ENCODE measurements around the gene TIAM2. TPM values are rescaled to one million over a fixed set of nuclear protein-coding genes. Genes with fewer than 3 reads are reported as not detected.

The TIAM2 gene
- total and polyA plus RNA-seq, 8 donors, result 2.0 to 9.2 (median 3.4) TPM

DNA sequence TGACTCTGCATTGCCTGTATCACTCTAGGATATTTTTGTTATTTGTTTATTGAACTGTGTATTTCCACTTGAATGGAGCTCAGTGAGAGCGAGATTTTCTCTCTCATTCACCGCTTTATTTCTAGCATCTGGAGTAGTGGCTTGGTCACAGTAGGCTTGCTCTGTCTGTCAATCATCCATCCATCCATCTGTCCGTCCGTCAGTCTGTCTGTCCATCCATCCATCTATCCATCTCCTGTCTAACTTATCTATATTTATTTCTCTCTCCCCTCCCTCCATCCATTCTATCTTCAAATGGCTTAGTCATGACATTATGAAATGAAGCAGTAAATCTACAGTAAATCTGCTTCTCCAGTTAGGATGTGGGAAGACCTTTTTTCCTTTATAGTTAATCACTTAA lies 94.6 kb downstream of the TIAM2 start:
- ATAC-seq (no peak), FAIRE-seq (no peak)

DNA sequence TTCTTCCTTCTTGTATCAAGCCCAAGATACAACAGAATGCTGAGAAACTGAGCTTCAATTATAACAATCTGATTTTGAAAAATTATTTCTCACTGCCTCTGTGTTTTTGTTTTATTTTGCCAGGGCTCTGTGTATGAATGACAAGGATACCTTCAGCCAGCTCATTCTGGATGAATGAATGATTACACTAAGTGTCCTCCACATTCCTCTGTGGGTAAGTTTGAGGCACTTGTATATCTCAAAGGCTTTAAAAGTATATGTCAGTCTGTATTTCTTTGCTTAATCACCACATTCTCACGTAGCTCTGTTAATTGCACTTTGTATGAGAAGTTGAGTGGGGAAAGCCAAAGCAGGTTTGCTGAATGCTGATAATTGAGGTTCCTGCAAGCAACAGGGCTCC lies 95.1 kb downstream of the TIAM2 start:
- WGBS, 2 donors, result 31 to 44% methylated on average over 1 of the region's 1 CpG
- Histone ChIP-seq H3K9me3 (no peaks in the 10 kb centered on the region), H3K27ac (no peak overlapping the region), H3K36me3 (no peaks in the 10 kb centered on the region), H3K4me1 (peaks cover 5 to 8% (median 6%) of the 10 kb centered on the region in 3 donors), H3K27me3 (no peaks in the 10 kb centered on the region), H3K4me3 (no peak overlapping the region)
- FAIRE-seq (no peak), ATAC-seq (no peak), DNase-seq (no peak)
- intact Hi-C loops (cut with DNase I), result no loop called here
- TF ChIP-seq, protein P1, sequence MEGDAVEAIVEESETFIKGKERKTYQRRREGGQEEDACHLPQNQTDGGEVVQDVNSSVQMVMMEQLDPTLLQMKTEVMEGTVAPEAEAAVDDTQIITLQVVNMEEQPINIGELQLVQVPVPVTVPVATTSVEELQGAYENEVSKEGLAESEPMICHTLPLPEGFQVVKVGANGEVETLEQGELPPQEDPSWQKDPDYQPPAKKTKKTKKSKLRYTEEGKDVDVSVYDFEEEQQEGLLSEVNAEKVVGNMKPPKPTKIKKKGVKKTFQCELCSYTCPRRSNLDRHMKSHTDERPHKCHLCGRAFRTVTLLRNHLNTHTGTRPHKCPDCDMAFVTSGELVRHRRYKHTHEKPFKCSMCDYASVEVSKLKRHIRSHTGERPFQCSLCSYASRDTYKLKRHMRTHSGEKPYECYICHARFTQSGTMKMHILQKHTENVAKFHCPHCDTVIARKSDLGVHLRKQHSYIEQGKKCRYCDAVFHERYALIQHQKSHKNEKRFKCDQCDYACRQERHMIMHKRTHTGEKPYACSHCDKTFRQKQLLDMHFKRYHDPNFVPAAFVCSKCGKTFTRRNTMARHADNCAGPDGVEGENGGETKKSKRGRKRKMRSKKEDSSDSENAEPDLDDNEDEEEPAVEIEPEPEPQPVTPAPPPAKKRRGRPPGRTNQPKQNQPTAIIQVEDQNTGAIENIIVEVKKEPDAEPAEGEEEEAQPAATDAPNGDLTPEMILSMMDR (IDR thresholded peaks at IDR 0.05), result no peak

More for the DNA sequence above, 94.6 kb downstream of the TIAM2 start:
- DNase-seq, result no peak
- Histone ChIP-seq H3K36me3 (no peaks in the 10 kb centered on the region), H3K27ac (peak overlapping the region in 1 of 4 donors; percentile 33), H3K27me3 (no peaks in the 10 kb centered on the region), H3K9me3 (no peaks in the 10 kb centered on the region), H3K4me1 (peaks cover 6 to 10% (median 8%) of the 10 kb centered on the region in 3 donors), H3K4me3 (no peak overlapping the region)
- 86 to 92% methylated on average over 4 of the region's 4 CpGs for WGBS, 2 donors
- intact Hi-C loops (cut with DNase I), result no loop called here
- TF ChIP-seq, protein P1 (IDR thresholded peaks at IDR 0.05), result no peak

DNA sequence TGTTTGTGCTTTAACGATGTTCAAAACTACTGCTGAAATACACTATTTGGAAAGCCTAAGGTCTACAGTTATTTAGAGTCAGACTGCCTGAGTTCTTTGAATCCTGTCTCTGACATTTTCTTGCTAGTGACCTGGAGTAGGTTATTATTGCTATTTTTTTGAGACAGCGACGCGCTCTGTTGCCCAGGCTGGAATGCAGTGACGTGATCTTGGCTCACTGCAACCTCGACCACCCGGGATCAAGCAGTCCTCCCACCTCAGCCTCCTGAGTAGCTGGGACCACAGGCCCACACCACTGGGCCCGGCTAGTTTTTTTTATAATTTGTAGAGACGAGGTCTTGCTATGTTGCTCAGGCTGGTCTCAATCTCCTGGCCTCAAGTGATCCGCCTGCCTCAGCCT lies 96.6 kb downstream of the TIAM2 start:
- no peak for FAIRE-seq
- Histone ChIP-seq H3K4me3 (no peak overlapping the region), H3K4me1 (no peaks in the 10 kb centered on the region), H3K36me3 (no peaks in the 10 kb centered on the region), H3K27me3 (no peaks in the 10 kb centered on the region), H3K9me3 (no peaks in the 10 kb centered on the region), H3K27ac (no peak overlapping the region)
- intact Hi-C loops (cut with DNase I), result no loop called here
- TF ChIP-seq, protein P1 (IDR thresholded peaks at IDR 0.05), result no peak
- DNase-seq, result no peak
- no peak for ATAC-seq
- WGBS, 2 donors, result 89 to 95% methylated on average over 10 of the region's 10 CpGs

DNA sequence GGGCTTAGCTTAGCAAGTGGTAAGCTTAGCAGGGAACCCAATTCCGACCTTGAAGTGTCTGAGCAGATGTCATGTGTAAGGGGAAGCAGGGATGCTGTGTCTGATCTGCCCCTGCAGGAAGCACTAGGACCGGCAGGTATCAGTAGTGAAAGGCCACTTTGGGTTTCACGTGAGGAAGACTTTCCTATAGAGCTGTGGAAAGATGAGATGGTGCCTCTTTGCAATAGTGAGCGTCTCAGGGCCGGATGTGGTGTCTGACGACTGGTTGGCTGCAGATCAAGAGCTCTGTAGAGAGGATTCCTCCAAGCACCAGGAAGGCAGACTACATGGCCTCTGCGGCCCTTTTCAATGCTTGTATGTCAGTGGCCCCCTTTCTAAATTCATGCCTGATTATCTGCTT lies 98.3 kb downstream of the TIAM2 start:
- 78 to 87% methylated on average over 7 of the region's 7 CpGs for WGBS, 2 donors
- ATAC-seq, result no peak
- intact Hi-C loops (cut with DNase I), result no loop called here
- H3K4me3 ChIP-seq, result no peak overlapping the region
- no peaks in the 10 kb centered on the region for H3K27me3 ChIP-seq
- H3K9me3 ChIP-seq, result no peaks in the 10 kb centered on the region
- DNase-seq, result no peak
- H3K4me1 ChIP-seq, result no peaks in the 10 kb centered on the region
- no peaks in the 10 kb centered on the region for H3K36me3 ChIP-seq
- no peak for FAIRE-seq
- TF ChIP-seq, protein P1 (IDR thresholded peaks at IDR 0.05), result no peak
- no peak overlapping the region for H3K27ac ChIP-seq

DNA sequence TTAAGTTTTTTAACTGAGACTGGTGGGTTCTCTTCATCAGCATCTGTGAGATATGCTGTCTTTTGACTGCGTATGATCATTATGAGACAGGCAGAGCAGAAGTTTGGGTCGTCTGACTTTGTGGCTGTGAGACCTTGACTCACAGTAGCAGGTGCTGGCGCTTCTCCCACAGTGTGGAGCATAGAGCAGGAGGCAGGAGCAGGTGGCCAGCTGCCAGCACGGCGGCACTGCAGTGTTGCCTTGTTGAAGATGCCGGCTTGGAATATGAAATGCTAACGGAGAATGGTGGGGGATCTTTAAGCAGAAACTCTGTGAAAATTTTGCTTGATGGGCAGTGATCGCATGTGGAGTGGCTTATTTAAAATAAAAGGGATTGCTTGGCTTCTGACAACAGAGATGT lies 105.0 kb downstream of the TIAM2 start:
- Histone ChIP-seq H3K27ac (no peak overlapping the region), H3K27me3 (no peaks in the 10 kb centered on the region), H3K9me3 (no peaks in the 10 kb centered on the region), H3K36me3 (no peaks in the 10 kb centered on the region), H3K4me1 (no peaks in the 10 kb centered on the region), H3K4me3 (no peak overlapping the region)
- no peak for FAIRE-seq
- 9 to 14% methylated on average over 8 of the region's 8 CpGs for WGBS, 2 donors
- ATAC-seq, result peak; percentile 80 to 96 (median 86)
- TF ChIP-seq, protein P1 (IDR thresholded peaks at IDR 0.05), result no peak
- intact Hi-C loops (cut with DNase I), result no loop called here
- peak; percentile 58 to 89 (median 80) for DNase-seq

Measured in pancreas (tissue), 10 donors.